ENCODE results near the gene OR2A14.
A peak's percentile ranks its signal among the peaks of the same experiment; 100 is the strongest.
"Not testable (repeated sequence)": the region's sequence is repeated elsewhere in the genome, so short reads cannot be mapped to it uniquely, and the experiment has no call there.

OR2A14 gene

DNA sequence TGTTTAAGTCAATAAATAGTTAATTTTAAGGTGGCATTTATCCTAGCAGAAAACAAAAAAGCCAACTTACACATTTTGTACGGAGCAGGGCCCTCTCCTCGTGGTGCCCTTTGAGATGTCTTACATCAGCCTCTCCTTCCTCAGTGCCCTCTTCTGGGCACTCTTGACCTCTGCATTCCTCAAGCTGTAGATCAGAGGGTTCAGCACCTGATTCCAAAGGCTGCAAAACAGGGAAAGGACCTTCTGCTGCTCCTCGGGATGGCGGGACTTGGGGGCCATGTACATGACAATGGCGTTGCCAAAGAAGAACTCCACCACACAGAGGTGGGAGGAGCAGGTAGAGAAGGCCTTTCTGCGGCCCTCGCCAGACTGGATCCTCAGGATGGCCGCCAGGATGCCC is 4.6 kb upstream of the OR2A14 start:
- TF ChIP-seq, protein P1, sequence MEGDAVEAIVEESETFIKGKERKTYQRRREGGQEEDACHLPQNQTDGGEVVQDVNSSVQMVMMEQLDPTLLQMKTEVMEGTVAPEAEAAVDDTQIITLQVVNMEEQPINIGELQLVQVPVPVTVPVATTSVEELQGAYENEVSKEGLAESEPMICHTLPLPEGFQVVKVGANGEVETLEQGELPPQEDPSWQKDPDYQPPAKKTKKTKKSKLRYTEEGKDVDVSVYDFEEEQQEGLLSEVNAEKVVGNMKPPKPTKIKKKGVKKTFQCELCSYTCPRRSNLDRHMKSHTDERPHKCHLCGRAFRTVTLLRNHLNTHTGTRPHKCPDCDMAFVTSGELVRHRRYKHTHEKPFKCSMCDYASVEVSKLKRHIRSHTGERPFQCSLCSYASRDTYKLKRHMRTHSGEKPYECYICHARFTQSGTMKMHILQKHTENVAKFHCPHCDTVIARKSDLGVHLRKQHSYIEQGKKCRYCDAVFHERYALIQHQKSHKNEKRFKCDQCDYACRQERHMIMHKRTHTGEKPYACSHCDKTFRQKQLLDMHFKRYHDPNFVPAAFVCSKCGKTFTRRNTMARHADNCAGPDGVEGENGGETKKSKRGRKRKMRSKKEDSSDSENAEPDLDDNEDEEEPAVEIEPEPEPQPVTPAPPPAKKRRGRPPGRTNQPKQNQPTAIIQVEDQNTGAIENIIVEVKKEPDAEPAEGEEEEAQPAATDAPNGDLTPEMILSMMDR (conservative IDR thresholded peaks at IDR 0.05; ENCODE audit: control insufficient read depth, insufficient read depth, low read depth, low read length) = no peak
- DNase-seq (ENCODE audit: low read depth) = no peak
- H3K4me3 ChIP-seq (ENCODE audit: control insufficient read depth, low read depth, low read length) = no peak overlapping the region

DNA sequence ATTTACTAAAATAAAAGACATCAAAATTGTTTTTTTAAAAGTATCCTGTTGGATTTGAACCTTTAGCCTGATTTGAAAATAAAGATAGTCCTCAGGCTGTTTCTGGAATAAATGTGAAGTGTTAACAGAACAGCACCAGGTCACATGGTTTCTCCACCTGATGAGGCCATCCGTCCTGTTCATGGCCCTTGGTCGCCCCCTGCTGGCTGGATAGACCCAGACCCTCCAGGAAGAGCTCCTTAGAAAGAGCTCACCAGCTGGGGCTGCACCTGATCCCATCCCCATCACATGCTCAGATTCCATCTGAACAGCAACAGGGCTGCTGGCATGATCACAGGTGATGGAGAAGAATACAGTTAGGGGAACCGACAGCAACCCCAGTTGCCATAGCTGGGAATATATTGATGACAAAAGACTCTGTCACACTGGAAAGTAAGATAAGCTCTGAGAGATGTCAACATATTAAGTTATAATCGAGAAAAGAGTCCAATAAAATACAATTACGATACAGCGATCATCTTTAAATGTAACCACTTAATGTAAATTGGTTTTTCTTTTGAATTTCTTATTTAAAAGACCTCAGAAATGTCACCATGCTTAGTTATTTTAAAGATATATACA is 4.8 kb downstream of the OR2A14 start:
- TF ChIP-seq, protein P1 (conservative IDR thresholded peaks at IDR 0.05; ENCODE audit: control insufficient read depth, insufficient read depth, low read depth, low read length) = peak; percentile 84
- peak; percentile 76 for DNase-seq (ENCODE audit: low read depth)
- no peak overlapping the region for H3K4me3 ChIP-seq (ENCODE audit: control insufficient read depth, low read depth, low read length)

DNA sequence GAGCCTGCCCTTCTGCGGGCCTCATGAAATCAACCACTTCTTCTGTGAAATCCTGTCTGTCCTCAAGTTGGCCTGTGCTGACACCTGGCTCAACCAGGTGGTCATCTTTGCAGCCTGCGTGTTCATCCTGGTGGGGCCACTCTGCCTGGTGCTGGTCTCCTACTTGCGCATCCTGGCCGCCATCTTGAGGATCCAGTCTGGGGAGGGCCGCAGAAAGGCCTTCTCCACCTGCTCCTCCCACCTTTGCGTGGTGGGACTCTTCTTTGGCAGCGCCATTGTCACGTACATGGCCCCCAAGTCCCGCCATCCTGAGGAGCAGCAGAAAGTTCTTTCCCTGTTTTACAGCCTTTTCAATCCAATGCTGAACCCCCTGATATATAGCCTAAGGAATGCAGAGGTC is 6.6 kb downstream of the OR2A14 start:
- not testable (repeated sequence) for H3K4me3 ChIP-seq (ENCODE audit: control insufficient read depth, low read depth, low read length)

DNA sequence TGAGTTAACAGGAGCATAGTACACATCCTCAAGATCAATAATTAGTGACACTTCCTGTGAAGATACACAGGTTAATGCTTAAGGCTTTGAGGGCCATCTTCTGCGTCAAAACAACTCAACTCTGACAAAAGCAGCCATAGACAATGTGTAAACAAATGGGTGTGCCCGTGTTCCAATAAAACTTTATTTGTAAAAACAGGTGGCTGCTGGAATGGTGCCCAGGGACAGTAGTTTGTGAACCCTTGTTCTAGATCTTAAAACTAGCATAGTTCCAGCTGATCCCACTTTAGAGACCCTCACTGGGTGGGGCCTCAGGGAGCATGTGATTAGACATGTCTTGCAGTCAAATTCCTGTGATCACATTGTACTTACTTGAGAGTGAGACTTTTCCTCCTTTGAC is 7.8 kb downstream of the OR2A14 start:
- H3K4me3 ChIP-seq (ENCODE audit: control insufficient read depth, low read depth, low read length) = no peak overlapping the region
- TF ChIP-seq, protein P1 (conservative IDR thresholded peaks at IDR 0.05; ENCODE audit: control insufficient read depth, insufficient read depth, low read depth, low read length) = no peak
- DNase-seq (ENCODE audit: low read depth) = no peak

More for the DNA sequence above, 6.6 kb downstream of the OR2A14 start:
- DNase-seq (ENCODE audit: low read depth) = not testable (repeated sequence)

DNA sequence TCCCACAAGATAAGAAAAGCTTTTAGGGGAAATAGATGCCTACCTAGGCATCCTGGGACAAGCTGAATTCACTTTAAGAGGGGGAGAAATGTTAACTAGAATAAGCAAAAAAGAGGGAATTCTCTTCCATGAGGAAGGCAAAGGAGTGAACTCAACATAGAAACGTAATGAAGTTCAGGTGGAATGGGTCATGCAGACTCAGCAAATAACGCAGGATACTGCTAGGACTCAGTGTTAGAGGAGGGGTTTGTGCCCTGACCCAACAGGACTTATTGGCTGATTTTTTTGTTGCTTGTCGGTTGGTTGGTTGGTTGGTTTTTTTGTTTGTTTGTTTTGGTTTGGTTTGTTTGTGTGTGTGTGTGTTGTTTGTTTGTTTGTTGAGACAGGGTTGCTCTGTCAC is 9.3 kb downstream of the OR2A14 start:
- no peak for DNase-seq (ENCODE audit: low read depth)
- no peak overlapping the region for H3K4me3 ChIP-seq (ENCODE audit: control insufficient read depth, low read depth, low read length)
- TF ChIP-seq, protein P1 (conservative IDR thresholded peaks at IDR 0.05; ENCODE audit: control insufficient read depth, insufficient read depth, low read depth, low read length) = no peak

DNA sequence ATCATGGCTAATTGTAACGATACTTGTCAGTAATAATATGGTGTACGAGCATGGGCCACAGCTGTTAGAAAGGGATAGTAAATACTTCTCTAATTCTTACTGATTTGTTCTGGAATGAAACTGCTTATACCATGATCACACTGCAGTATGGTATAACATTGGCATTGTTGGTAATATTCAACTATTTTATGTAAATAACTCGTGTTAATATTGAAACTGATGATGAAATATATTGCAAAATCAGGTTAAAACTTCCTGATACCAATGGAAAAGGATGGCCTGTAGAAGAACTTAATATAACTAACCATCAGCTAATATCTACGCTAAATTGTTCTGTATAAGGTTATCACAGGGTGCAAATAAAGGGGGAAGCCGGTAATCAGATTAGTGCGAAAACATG is 10.3 kb downstream of the OR2A14 start:
- no peak overlapping the region for H3K4me3 ChIP-seq (ENCODE audit: control insufficient read depth, low read depth, low read length)
- DNase-seq (ENCODE audit: low read depth) = no peak
- TF ChIP-seq, protein P1 (conservative IDR thresholded peaks at IDR 0.05; ENCODE audit: control insufficient read depth, insufficient read depth, low read depth, low read length) = no peak

DNA sequence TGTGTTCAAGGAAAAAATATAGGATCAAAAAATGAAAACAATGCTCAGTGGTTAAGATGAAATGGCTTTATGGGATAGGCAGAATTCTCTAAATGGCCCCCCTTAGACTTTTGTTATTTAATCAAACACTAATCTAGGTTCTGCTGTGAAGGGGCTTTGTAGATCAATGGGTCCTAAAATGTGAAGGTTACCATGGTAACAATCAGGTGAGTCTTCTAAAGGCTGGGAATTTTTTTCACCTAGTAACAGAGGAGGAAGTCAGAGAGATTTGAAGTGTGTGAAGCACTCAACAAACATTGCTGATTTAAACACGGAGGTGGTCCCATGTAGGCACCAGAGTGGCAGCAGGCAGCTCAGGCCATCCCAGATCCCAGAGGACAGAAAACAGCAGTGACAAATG is 11.1 kb downstream of the OR2A14 start:
- no peak for DNase-seq (ENCODE audit: low read depth)
- no peak overlapping the region for H3K4me3 ChIP-seq (ENCODE audit: control insufficient read depth, low read depth, low read length)
- TF ChIP-seq, protein P1 (conservative IDR thresholded peaks at IDR 0.05; ENCODE audit: control insufficient read depth, insufficient read depth, low read depth, low read length) = no peak
